CD4-positive, alpha-beta memory T cell (primary cell): ENCODE measurements around the gene DVL2. TPM values are rescaled to one million over a fixed set of nuclear protein-coding genes. Genes with fewer than 3 reads are reported as not detected.

ENCODE experiments used
- CTCF ChIA-PET: fragments of 350-600 bp; sonication (Branson Sonifier 250); formaldehyde crosslinking; loops from one replicate; lab custom pipeline; 2021; ENCODE audit warnings: inconsistent platforms; ENCODE audit not compliant: partially characterized antibody; lab: Charles Lee
- POLR2A ChIA-PET: fragments of 350-600 bp; sonication (Branson Sonifier 250); formaldehyde crosslinking; loops from one replicate; lab custom pipeline; 2021; ENCODE audit not compliant: partially characterized antibody; lab: Charles Lee
- DNase-seq, 5 donors: peaks; one replicate each; pipeline versions ENCODE4 v3.0.0 to v3.0.0-alpha.2; 2020 to 2022; ENCODE audit warnings: mixed read lengths in 1 of 5
- H3K27ac ChIP-seq: one replicate; pipeline ENCODE4 v1.7.0; 2013; ENCODE audit warnings: low read depth, low read length
- H3K27me3 ChIP-seq: 2 replicates; pipeline ENCODE4 v1.7.0; 2013; ENCODE audit warnings: mild to moderate bottlenecking, low read length, moderate library complexity; ENCODE audit not compliant: insufficient read depth
- H3K36me3 ChIP-seq: 2 replicates; pipeline ENCODE4 v1.7.0; 2013; ENCODE audit warnings: mild to moderate bottlenecking, low read length, moderate library complexity; ENCODE audit not compliant: insufficient read depth
- H3K4me1 ChIP-seq: 2 replicates; pipeline ENCODE4 v1.7.0; 2013; ENCODE audit warnings: mild to moderate bottlenecking, low read length, moderate library complexity; ENCODE audit not compliant: insufficient read depth
- H3K4me3 ChIP-seq, 2 donors: one replicate each; pipeline ENCODE4 v1.7.0; 2013; ENCODE audit warnings: low read length in 2 of 2, mild to moderate bottlenecking in 1 of 2
- H3K9me3 ChIP-seq, 2 donors: one replicate each; pipeline ENCODE4 v1.7.0; 2013; ENCODE audit warnings: low read length in 2 of 2, control low read depth in 1 of 2; ENCODE audit not compliant: control insufficient read depth in 1 of 2
- H3K27ac Mint-ChIP-seq, 7 donors: one replicate each; pipeline ENCODE4 v1.8.0; 2020 to 2021; ENCODE audit warnings: mixed read lengths in 7 of 7, mild to moderate bottlenecking in 6 of 7, inconsistent platforms in 3 of 7, moderate library complexity in 3 of 7
- H3K27me3 Mint-ChIP-seq, 2 donors: one replicate each; pipeline ENCODE4 v1.8.0; 2020 to 2021; ENCODE audit warnings: mixed read lengths in 2 of 2
- H3K36me3 Mint-ChIP-seq, 2 donors: one replicate each; pipeline ENCODE4 v1.8.0; 2020 to 2021; ENCODE audit warnings: mixed read lengths in 2 of 2, inconsistent platforms in 1 of 2, mild to moderate bottlenecking in 1 of 2
- H3K4me1 Mint-ChIP-seq, 4 donors: one replicate each; pipeline ENCODE4 v1.8.0; 2020 to 2021; ENCODE audit warnings: mixed read lengths in 4 of 4, mild to moderate bottlenecking in 1 of 4
- H3K4me3 Mint-ChIP-seq, 8 donors: one replicate each; pipeline ENCODE4 v1.8.0; 2020 to 2021; ENCODE audit warnings: mixed read lengths in 8 of 8, mild to moderate bottlenecking in 7 of 8, moderate library complexity in 6 of 8, inconsistent platforms in 3 of 8
- H3K9me3 Mint-ChIP-seq, 8 donors: one replicate each; pipeline ENCODE4 v1.8.0; 2020 to 2021; ENCODE audit warnings: mixed read lengths in 8 of 8, mild to moderate bottlenecking in 5 of 8, inconsistent platforms in 3 of 8, moderate library complexity in 1 of 8
- intact Hi-C: fragments of 100-400 bp; cut with micrococcal nuclease; formaldehyde crosslinking; loops from one replicate; pipeline ENCODE4 v1.15.1; 2023
- polyA plus RNA-seq, 2 donors: library from polyadenylated mRNA; unstranded; fragments of 300-500 nt; fragmentation: Illumina TruSeq; gene quantifications; one replicate each; pipeline ENCODE4 v1.2.3, GENCODE V29; 2021
- total RNA-seq, 2 experiments: library from RNA; stranded (reverse); gene quantifications; one replicate each; pipeline ENCODE4 v1.2.3, GENCODE V29; 2021

DVL2 gene
- total and polyA plus RNA-seq, 4 experiments from 2014 or later = 22.0 to 76.8 (median 49.4) TPM

GRCh38 chr17:7256766-7257456, 22.6 kb upstream of the DVL2 start:
- Histone ChIP-seq H3K9me3 (no peaks in the 10 kb centered on the region), H3K4me3 (no peak overlapping the region), H3K27me3 (no peaks in the 10 kb centered on the region), H3K4me1 (peaks cover 21% of the 10 kb centered on the region), H3K27ac (no peak overlapping the region), H3K36me3 (peaks cover 7% of the 10 kb centered on the region)
- H3K27ac Mint-ChIP-seq = peak overlapping the region in 2 of 7 donors; percentile 40 to 87
- peaks cover 10 to 32% (median 18%) of the 10 kb centered on the region in 4 donors for H3K4me1 Mint-ChIP-seq
- H3K27me3 Mint-ChIP-seq = peaks cover 0 to 3% of the 10 kb centered on the region in 2 donors
- intact Hi-C loops = no loop called here
- CTCF ChIA-PET = interaction anchor here (0.9 to 1.5 kb wide), 3 partner anchors 24 to 40 kb away, joined by 3 to 4 read pairs (median 4); partner anchors contain the start of genes ACADVL and DLG4
- no peak for DNase-seq
- H3K36me3 Mint-ChIP-seq = peaks cover 18 to 56% of the 10 kb centered on the region in 2 donors
- POLR2A ChIA-PET = interaction anchor here (1.0 to 3.0 kb wide), 3 partner anchors 15 to 50 kb away, joined by 3 to 10 read pairs (median 3); partner anchors contain the start of genes DVL2 and GABARAP
- H3K9me3 Mint-ChIP-seq = peaks cover 0 to 1% (median 0%) of the 10 kb centered on the region in 8 donors
- H3K4me3 Mint-ChIP-seq = no peak overlapping the region

- H3K4me1 ChIP-seq = peaks cover 24% of the 10 kb centered on the region
- no peaks in the 10 kb centered on the region for H3K27me3 ChIP-seq
- Mint-ChIP-seq H3K27ac (peak overlapping the region in 4 of 7 donors; percentile 22 to 58 (median 50)), H3K4me1 (peaks cover 19 to 39% (median 28%) of the 10 kb centered on the region in 4 donors), H3K4me3 (peak overlapping the region in 1 of 8 donors; percentile 36), H3K9me3 (peaks cover 0 to 1% (median 0%) of the 10 kb centered on the region in 8 donors), H3K27me3 (no peaks in the 10 kb centered on the region), H3K36me3 (peaks cover 17 to 63% of the 10 kb centered on the region in 2 donors)
- H3K9me3 ChIP-seq = no peaks in the 10 kb centered on the region
- H3K36me3 ChIP-seq = peaks cover 7% of the 10 kb centered on the region
- ChIA-PET POLR2A (interaction anchor here (1.0 kb wide), 1 partner anchor 9 kb away, joined by 3 read pairs; no protein-coding TSS in a partner anchor), CTCF (interaction anchor here (0.8 to 1.5 kb wide), 3 partner anchors 9 to 208 kb away, joined by 3 to 4 read pairs (median 3); no protein-coding TSS in a partner anchor)
- intact Hi-C loops = loop anchor here (5.0 kb wide), 2 partner anchors 207 to 318 kb away; no protein-coding TSS in a partner anchor
- H3K27ac ChIP-seq = no peak overlapping the region
- no peak overlapping the region for H3K4me3 ChIP-seq
- no peak for DNase-seq
Observed at GRCh38 chr17:7254511-7254910, 20.2 kb upstream of the DVL2 start.

DNA sequence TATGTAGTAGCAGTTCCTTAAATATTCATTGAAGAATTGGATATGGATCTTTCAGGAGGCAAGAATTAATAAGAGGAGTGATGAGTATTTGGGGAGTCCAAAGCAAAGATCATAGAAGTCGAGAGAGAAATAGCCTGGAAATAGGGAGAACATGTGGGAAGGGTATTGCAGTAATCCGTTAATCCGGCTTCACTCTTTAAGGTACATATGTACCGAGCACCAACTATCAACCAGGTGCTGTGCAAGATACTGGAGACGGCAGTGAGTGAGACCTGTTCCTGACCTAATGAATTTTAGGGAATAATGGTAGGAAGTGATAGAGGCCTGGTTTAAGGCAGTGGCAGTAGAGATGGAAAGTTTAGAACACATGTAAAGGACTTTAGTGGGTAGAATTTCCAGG, 18.8 kb upstream of the DVL2 start:
- H3K27me3 Mint-ChIP-seq = no peaks in the 10 kb centered on the region

DNA sequence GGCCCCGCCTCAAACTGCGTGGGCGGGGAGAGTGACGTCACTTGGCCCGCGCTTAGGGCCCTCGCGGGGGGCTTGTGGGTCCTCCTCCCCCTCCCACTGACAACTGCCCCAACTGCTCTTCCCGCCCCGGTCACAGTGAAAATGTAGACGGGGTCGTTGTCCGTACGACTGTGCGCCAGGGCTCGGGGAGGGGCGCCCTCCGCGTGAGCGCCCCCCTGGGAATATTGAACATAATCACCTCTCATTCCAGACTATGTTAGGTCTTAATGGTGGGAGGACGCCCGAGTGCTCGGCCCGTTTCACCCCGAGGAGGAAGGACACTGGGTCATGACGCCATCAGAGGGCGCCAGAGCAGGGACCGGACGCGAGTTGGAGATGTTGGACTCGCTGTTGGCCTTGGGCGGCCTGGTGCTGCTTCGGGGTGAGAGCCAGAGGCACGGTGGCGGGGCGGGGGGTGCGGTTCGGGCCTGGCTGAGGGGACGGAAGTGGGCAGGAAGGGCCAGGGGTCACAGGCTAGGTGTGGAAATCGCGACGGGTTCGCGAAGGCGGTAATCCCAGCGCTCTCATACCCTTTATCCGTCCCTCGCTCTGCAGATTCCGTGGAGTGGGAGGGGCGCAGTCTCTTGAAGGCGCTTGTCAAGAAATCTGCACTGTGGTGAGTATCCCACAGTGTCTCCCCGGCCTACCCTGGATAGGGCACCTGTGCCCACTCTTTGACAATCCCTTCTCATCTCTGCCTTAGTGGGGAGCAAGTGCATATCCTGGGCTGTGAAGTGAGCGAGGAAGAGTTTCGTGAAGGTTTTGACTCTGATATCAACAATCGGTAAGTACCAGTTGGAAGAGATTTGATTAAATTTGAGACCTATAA, 18.1 kb upstream of the DVL2 start, which contains the start of gene ELP5:
ELP5 (plus strand) TSS at position 40 of the 868 bp plus-strand sequence; CDS start at position 376, 336 bp downstream.
- peaks cover 12 to 51% of the 10 kb centered on the region in 2 donors for H3K36me3 Mint-ChIP-seq
- peaks cover 25 to 49% (median 38%) of the 10 kb centered on the region in 4 donors for H3K4me1 Mint-ChIP-seq
- peak within 1 kb of the TSS; percentile 98 for H3K27ac ChIP-seq

More for the DNA sequence above, 18.8 kb upstream of the DVL2 start:
- Histone ChIP-seq H3K27me3 (no peaks in the 10 kb centered on the region), H3K27ac (peak overlapping the region; percentile 98), H3K9me3 (no peaks in the 10 kb centered on the region), H3K4me3 (peak overlapping the region; percentile 71 to 92), H3K4me1 (peaks cover 37% of the 10 kb centered on the region), H3K36me3 (peaks cover 4% of the 10 kb centered on the region)
- no peak for DNase-seq
- ChIA-PET CTCF (no interaction called here), POLR2A (no interaction called here)
- peak overlapping the region; percentile 98 to 100 (median 99) for H3K27ac Mint-ChIP-seq
- H3K9me3 Mint-ChIP-seq = peaks cover 0 to 1% (median 0%) of the 10 kb centered on the region in 8 donors
- peaks cover 25 to 49% (median 38%) of the 10 kb centered on the region in 4 donors for H3K4me1 Mint-ChIP-seq
- peak overlapping the region; percentile 91 to 97 (median 94) for H3K4me3 Mint-ChIP-seq
- H3K36me3 Mint-ChIP-seq = peaks cover 12 to 54% of the 10 kb centered on the region in 2 donors
- intact Hi-C loops = loop anchor here (2.0 to 5.0 kb wide), 3 partner anchors 206 to 319 kb away; partner anchors contain the start of gene POLR2A

GRCh38 chr17:7251661-7252175, 17.4 kb upstream of the DVL2 start, which contains the start of gene CTDNEP1:
TSS of gene CTDNEP1 (minus strand) at chr17:7251734. CDS start at chr17:7251296, 438 bp downstream.
- intact Hi-C loops = loop anchor here (1.0 to 5.0 kb wide), 8 partner anchors 10 to 321 kb away; partner anchors contain the start of genes EIF5A, PHF23, POLR2A and TMEM256
- ChIA-PET POLR2A (interaction anchor here (0.6 to 4.8 kb wide), 13 partner anchors 10 to 436 kb away, joined by 3 to 115 read pairs (median 4); partner anchors contain the start of genes ACADVL, ACAP1, DLG4 and DVL2), CTCF (interaction anchor here (0.8 to 1.7 kb wide), 2 partner anchors 15 to 206 kb away, joined by 3 read pairs; no protein-coding TSS in a partner anchor)
- Histone ChIP-seq H3K36me3 (peaks cover 7% of the 10 kb centered on the region), H3K9me3 (no peaks in the 10 kb centered on the region), H3K4me1 (peaks cover 37% of the 10 kb centered on the region), H3K4me3 (peak within 1 kb of the TSS; percentile 71 to 92), H3K27ac (peak within 1 kb of the TSS; percentile 98), H3K27me3 (no peaks in the 10 kb centered on the region)
- peaks cover 25 to 53% (median 40%) of the 10 kb centered on the region in 4 donors for H3K4me1 Mint-ChIP-seq
- DNase-seq = peak; percentile 99 to 100 (median 99)
- peak within 1 kb of the TSS; percentile 91 to 97 (median 95) for H3K4me3 Mint-ChIP-seq
- H3K27ac Mint-ChIP-seq = peak within 1 kb of the TSS; percentile 98 to 100 (median 99)
- peaks cover 0 to 1% (median 0%) of the 10 kb centered on the region in 8 donors for H3K9me3 Mint-ChIP-seq
- peaks cover 12 to 48% of the 10 kb centered on the region in 2 donors for H3K36me3 Mint-ChIP-seq
- H3K27me3 Mint-ChIP-seq = no peaks in the 10 kb centered on the region

More for the DNA sequence above, 18.1 kb upstream of the DVL2 start, which contains the start of gene ELP5:
- H3K27me3 Mint-ChIP-seq = no peaks in the 10 kb centered on the region
- ChIA-PET POLR2A (interaction anchor here (1.0 to 4.8 kb wide), 6 partner anchors 13 to 232 kb away, joined by 3 to 115 read pairs (median 6); partner anchors contain the start of genes ACADVL, DLG4, DVL2 and GABARAP), CTCF (no interaction called here)
- H3K9me3 Mint-ChIP-seq = peaks cover 0 to 1% (median 0%) of the 10 kb centered on the region in 8 donors
- intact Hi-C loops = loop anchor here (1.0 to 5.0 kb wide), 8 partner anchors 9 to 320 kb away; partner anchors contain the start of genes EIF5A, PHF23, POLR2A and TMEM256
- Histone ChIP-seq H3K27me3 (no peaks in the 10 kb centered on the region), H3K4me3 (peak within 1 kb of the TSS; percentile 71 to 92), H3K36me3 (peaks cover 4% of the 10 kb centered on the region), H3K9me3 (no peaks in the 10 kb centered on the region), H3K4me1 (peaks cover 37% of the 10 kb centered on the region)
- H3K27ac Mint-ChIP-seq = peak within 1 kb of the TSS; percentile 98 to 100 (median 99)
- peak within 1 kb of the TSS; percentile 91 to 97 (median 95) for H3K4me3 Mint-ChIP-seq
- DNase-seq = peak in 4 of 5 donors; percentile 86 to 92 (median 88)
